K562 (cell line): ENCODE data around the gene MRPL37. TPM values are rescaled to one million over a fixed set of nuclear protein-coding genes. Genes with fewer than 3 reads are reported as not detected.

ENCODE experiments used
- ATF7 ChIP-seq: fragments of 450-650 bp; IDR thresholded peaks from 2 replicates; pipeline ENCODE4 v1.7.1; 2014; ENCODE audit warnings: mild to moderate bottlenecking, moderate library complexity
- BACH1 ChIP-seq: fragments of 200-800 bp; sonication (Bioruptor generic); IDR thresholded peaks from 2 replicates; pipeline ENCODE4 v1.6.1; 2016; ENCODE audit warnings: missing genetic modification characterization, missing compliant biosample characterization
- CBX2 ChIP-seq: fragments of 200-600 bp; sonication (generic); IDR thresholded peaks from one replicate; pipeline ENCODE4 v1.6.1; 2012; ENCODE audit warnings: mild to moderate bottlenecking, low read length, inconsistent platforms; ENCODE audit not compliant: insufficient read depth, poor library complexity, severe bottlenecking
- CREM ChIP-seq: IDR thresholded peaks from 2 replicates; pipeline ENCODE4 v1.6.1; 2014; ENCODE audit warnings: antibody characterized with exemption, low read depth
- EP400 ChIP-seq: fragments of 450-650 bp; IDR thresholded peaks from 2 replicates; pipeline ENCODE4 v1.6.1; 2017; ENCODE audit warnings: antibody characterized with exemption, mild to moderate bottlenecking, moderate library complexity
- GABPB2 ChIP-seq: fragments of 250-450 bp; sonication (Bioruptor Pico); conservative IDR thresholded peaks from 2 replicates; pipeline ENCODE4 v1.5.1; 2021; ENCODE audit warnings: mild to moderate bottlenecking
- HDGF ChIP-seq: fragments of 450-650 bp; IDR thresholded peaks from 2 replicates; pipeline ENCODE4 v1.6.1; 2016
- MECOM ChIP-seq: fragments of 250-450 bp; sonication (Bioruptor Pico); IDR thresholded peaks from 2 replicates; pipeline ENCODE4 v1.8.0; 2022; ENCODE audit warnings: inconsistent platforms
- NR0B1 ChIP-seq: fragments of 450-650 bp; IDR thresholded peaks from one replicate; pipeline ENCODE4 v1.6.1; 2018; ENCODE audit warnings: mild to moderate bottlenecking, moderate library complexity; ENCODE audit not compliant: partially characterized antibody
- PATZ1 ChIP-seq: fragments of 250-450 bp; sonication (Bioruptor Pico); IDR thresholded peaks from 2 replicates; pipeline ENCODE4 v1.5.0; 2020; ENCODE audit warnings: mild to moderate bottlenecking, borderline replicate concordance
- PML ChIP-seq: IDR thresholded peaks from 2 replicates; pipeline ENCODE4 v1.6.1; 2012; ENCODE audit warnings: low read length, inconsistent platforms
- POLR2AphosphoS5 ChIP-seq: IDR thresholded peaks from 2 replicates; pipeline ENCODE4 v1.6.1; 2011; ENCODE audit warnings: mild to moderate bottlenecking, low read depth, low read length, moderate library complexity; ENCODE audit not compliant: control insufficient read depth, insufficient read depth
- POLR2G ChIP-seq: fragments of 200-400 bp; formaldehyde crosslinking; IDR thresholded peaks from 2 replicates; pipeline ENCODE4 v1.6.1; 2017; ENCODE audit warnings: low read depth, mild to moderate bottlenecking, antibody characterized with exemption, low read length, moderate library complexity
- POU5F1 ChIP-seq: fragments of 150-350 bp; IDR thresholded peaks from 2 replicates; pipeline ENCODE4 v1.6.1; 2014; ENCODE audit warnings: borderline replicate concordance, low read length, low read depth, mild to moderate bottlenecking; ENCODE audit not compliant: partially characterized antibody
- SMARCA5 ChIP-seq: fragments of 450-650 bp; IDR thresholded peaks from 2 replicates; pipeline ENCODE4 v1.6.1; 2016
- TEAD2 ChIP-seq: fragments of 450-650 bp; IDR thresholded peaks from 2 replicates; pipeline ENCODE4 v1.6.1; 2016; ENCODE audit warnings: missing genetic modification characterization, control low read depth, missing compliant biosample characterization
- TRIM28 ChIP-seq: fragments of 450-650 bp; IDR thresholded peaks from 2 replicates; pipeline ENCODE4 v1.6.1; 2017
- UBTF ChIP-seq, 2 experiments: IDR thresholded peaks; 2 replicates each; pipeline ENCODE4 v1.6.1; 2012; ENCODE audit warnings: improper control_type of control experiment in 2 of 2, low read depth in 2 of 2, low read length in 2 of 2, borderline replicate concordance in 1 of 2
- WHSC1 ChIP-seq: IDR thresholded peaks from one replicate; pipeline ENCODE4 v1.6.1; 2012; ENCODE audit warnings: low read length, control low read depth, inconsistent platforms
- ZNF311 ChIP-seq: fragments of 250-450 bp; sonication (Bioruptor Pico); IDR thresholded peaks from 2 replicates; pipeline ENCODE4 v1.4.0; 2020; ENCODE audit warnings: mild to moderate bottlenecking, moderate library complexity
- ZZZ3 ChIP-seq: fragments of 450-650 bp; IDR thresholded peaks from 2 replicates; pipeline ENCODE4 v1.6.1; 2016; ENCODE audit warnings: antibody characterized with exemption, mild to moderate bottlenecking, moderate library complexity
- polyA plus RNA-seq, 8 experiments: library from polyadenylated mRNA; depleted of rRNA in 4 of 8; stranded (reverse) in 5 of 8; unstranded in 3 of 8; fragments of >200 nt; fragmentation: Nextera tagmentation in 2 of 8; fragmentation: Illumina TruSeq in 1 of 8; extraction: Ambion mirVana in 2 of 8; extraction: Trizol in 1 of 8; gene quantifications; 2 replicates each; pipeline versions ENCODE4 v1.2.1 to v1.2.3, GENCODE V29; 2011 to 2014; ENCODE audit warnings: inconsistent platforms in 1 of 8, missing spikeins in 1 of 8
- total RNA-seq, 7 experiments: library from RNA; depleted of rRNA in 6 of 7; stranded (reverse); fragments of >200 nt in 6 of 7; fragmentation: Illumina TruSeq in 2 of 7; extraction: Trizol in 2 of 7; gene quantifications; 2 replicates each; pipeline versions ENCODE4 v1.2.1 to v1.2.3, GENCODE V29; 2011 to 2021; ENCODE audit warnings: low replicate concordance in 1 of 7
- TF ChIP-seq, protein P1 (sequence below): sonication (generic); formaldehyde crosslinking; IDR thresholded peaks from 2 replicates; pipeline ENCODE4 v1.9.0; 2022; ENCODE audit warnings: mild to moderate bottlenecking, missing genetic modification reagents
- TF ChIP-seq, protein P2 (sequence below): fragments of 250-450 bp; sonication (Bioruptor Pico); IDR thresholded peaks from 2 replicates; pipeline ENCODE4 v1.5.0; 2020; ENCODE audit warnings: mild to moderate bottlenecking

Gene MRPL37
- total and polyA plus RNA-seq, 9 of the 15 experiments (the other 6 are each of a cell fraction or from before 2014, with no cell fraction given) = 52.2 to 303 (median 180) TPM

DNA sequence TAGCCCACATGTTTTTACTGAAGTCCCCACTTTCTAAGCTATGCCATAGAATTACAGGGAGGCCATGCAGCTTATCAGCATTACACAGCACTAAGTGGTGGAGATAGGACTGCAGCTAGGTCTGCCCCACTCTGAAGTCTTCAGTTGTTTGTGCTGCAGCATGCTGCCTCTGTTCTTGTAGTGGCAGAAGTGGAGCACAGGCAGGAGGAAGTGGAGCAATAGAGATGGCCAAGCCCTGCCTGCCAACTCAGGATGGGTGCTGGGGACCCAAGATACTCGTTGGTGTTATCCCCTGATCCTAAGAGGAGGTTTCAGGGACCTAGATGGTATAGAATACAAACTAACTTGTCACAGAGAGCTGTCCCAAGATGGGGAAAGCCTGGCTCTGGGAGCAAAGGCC is 12.9 kb downstream of the MRPL37 start (continued):
- TF ChIP-seq WHSC1 (peak; percentile 64), GABPB2 (no peak), POLR2G (no peak), ZZZ3 (no peak), UBTF (IDR thresholded peaks at IDR 0.05; ENCODE audit: borderline replicate concordance in 1 of 2, low read depth in 2 of 2, low read length in 2 of 2) (0 out of 4 replicates have a peak, but pooled peaks of 1 of the 2 experiments have one; percentile 27), PML (peak; percentile 27; the same call in 1 of the 2 replicates), CBX2 (no peak), MECOM (CRISPR knock-in tag) (no peak), CREM (0 out of 2 replicates have a peak, but pooled peaks have one; percentile 10), TEAD2 (tag) (no peak), SMARCA5 (no peak), ZNF311 (CRISPR knock-in tag) (no peak), POU5F1 (no peak), EP400 (no peak), HDGF (no peak), POLR2AphosphoS5 (no peak), NR0B1 (no peak), ATF7 (0 out of 2 replicates have a peak, but pooled peaks have one; percentile 19), PATZ1 (no peak), TRIM28 (0 out of 2 replicates have a peak, but pooled peaks have one; percentile 36), BACH1 (tag) (0 out of 2 replicates have a peak, but pooled peaks have one; percentile 40)
- TF ChIP-seq, protein P1, sequence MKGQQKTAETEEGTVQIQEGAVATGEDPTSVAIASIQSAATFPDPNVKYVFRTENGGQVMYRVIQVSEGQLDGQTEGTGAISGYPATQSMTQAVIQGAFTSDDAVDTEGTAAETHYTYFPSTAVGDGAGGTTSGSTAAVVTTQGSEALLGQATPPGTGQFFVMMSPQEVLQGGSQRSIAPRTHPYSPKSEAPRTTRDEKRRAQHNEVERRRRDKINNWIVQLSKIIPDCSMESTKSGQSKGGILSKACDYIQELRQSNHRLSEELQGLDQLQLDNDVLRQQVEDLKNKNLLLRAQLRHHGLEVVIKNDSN = no peak
- TF ChIP-seq, protein P2, sequence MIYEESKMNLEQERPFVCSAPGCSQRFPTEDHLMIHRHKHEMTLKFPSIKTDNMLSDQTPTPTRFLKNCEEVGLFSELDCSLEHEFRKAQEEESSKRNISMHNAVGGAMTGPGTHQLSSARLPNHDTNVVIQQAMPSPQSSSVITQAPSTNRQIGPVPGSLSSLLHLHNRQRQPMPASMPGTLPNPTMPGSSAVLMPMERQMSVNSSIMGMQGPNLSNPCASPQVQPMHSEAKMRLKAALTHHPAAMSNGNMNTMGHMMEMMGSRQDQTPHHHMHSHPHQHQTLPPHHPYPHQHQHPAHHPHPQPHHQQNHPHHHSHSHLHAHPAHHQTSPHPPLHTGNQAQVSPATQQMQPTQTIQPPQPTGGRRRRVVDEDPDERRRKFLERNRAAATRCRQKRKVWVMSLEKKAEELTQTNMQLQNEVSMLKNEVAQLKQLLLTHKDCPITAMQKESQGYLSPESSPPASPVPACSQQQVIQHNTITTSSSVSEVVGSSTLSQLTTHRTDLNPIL = no peak
